ENCODE data around the gene PCNX3.

Gene PCNX3

DNA sequence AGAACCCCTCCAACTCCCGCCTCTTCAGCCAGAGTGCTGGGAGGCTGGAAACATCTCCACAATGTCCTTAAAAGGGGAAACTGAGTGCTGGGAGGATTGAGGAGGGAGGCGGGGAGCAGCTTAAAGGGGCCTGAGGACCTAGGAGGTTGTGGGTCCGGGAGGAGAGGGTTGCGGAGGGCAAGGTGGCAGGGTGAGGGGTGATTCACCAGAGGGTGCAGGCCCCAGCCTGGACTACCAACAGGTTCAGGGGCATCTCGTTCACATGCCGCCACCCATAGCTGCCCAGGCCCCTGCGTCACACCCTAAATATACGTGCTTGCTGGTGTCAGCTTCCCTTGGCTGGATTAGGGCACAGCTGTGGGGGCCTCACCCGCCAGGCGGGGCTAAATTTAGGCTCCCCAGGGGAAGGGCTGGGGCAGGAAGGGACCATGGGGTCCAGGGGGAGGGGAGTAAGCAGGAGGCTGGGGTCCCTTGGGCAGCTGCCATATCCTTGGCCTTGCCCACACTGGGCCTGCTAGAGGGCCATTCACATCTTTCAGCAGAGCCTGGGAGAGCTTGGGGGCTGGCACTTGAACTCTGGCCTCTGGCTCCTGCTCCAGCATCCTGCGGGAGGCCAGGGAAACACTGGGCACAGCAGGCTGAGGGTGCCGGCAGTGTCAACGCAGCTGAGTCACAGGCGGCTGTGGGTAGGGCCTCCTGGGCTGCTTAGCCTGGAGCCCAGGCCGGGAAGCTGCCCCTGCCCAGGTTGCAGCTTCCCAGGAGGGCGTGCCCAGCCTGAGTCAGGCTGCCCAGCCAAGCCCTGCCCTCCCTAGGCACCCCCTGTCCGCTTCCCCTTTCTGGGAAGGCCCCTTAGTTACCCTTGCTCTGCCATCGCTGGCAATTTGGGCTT lies 38.5 kb upstream of the PCNX3 start:
- H3K4me3 ChIP-seq (ENCODE audit: low read depth, low read length) = no peak overlapping the region
- DNase-seq (ENCODE audit: low read depth) = no peak

DNA sequence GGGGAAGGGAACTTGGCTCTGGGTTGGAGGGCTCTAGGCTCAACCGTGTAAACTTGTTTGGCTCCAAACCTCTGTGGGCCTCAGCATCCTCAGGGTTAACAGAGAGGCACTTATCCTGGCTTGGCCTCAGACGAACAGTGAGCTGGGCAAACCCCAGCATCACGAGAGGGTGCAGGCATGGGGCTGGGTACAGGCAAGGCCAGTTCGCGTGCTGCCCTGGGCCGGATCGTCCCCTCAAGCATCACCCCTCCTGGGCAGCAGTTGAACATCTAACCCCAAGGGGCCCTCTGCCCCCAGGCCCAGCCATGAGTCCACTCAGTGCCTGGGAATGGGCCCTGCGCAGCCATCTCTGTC lies 37.8 kb upstream of the PCNX3 start:
- H3K4me3 ChIP-seq (ENCODE audit: low read depth, low read length) = no peak overlapping the region
- DNase-seq (ENCODE audit: low read depth) = no peak
- TF ChIP-seq CTCF (IDR thresholded peaks at IDR 0.05; ENCODE audit: control insufficient read depth, extremely low read depth, insufficient read depth) = no peak

More for the DNA sequence above, 38.5 kb upstream of the PCNX3 start:
- no peak for TF ChIP-seq CTCF (IDR thresholded peaks at IDR 0.05; ENCODE audit: control insufficient read depth, extremely low read depth, insufficient read depth)

- H3K4me3 ChIP-seq (ENCODE audit: low read depth, low read length) = no peak overlapping the region
- DNase-seq (ENCODE audit: low read depth) = no peak
Observed at GRCh38 chr11:65578134-65578533, 37.4 kb upstream of the PCNX3 start.

DNA sequence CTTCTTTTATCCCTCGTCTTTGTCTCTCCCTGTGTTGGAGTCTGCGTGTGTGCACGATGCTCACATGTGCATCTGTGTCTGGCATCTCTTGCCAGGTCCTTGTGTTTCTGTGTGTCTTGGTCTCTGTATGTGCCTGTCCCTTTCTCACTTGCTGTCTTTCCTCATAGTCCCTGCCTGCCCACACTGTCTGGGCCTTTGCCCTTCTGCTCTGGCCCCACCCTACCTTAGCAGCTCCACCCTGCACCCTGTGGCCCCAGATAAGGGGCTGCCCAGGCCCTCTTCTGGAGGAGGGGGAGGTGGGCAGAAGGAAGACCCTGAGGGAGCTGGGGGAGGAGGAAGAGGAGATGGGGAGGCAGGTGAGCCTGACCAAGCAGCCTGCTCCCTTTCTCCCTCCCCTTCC lies 36.9 kb upstream of the PCNX3 start:
- TF ChIP-seq CTCF (IDR thresholded peaks at IDR 0.05; ENCODE audit: control insufficient read depth, extremely low read depth, insufficient read depth) = no peak
- H3K4me3 ChIP-seq (ENCODE audit: low read depth, low read length) = no peak overlapping the region
- no peak for DNase-seq (ENCODE audit: low read depth)

More at GRCh38 chr11:65578134-65578533, 37.4 kb upstream of the PCNX3 start:
- no peak for TF ChIP-seq CTCF (IDR thresholded peaks at IDR 0.05; ENCODE audit: control insufficient read depth, extremely low read depth, insufficient read depth)

- TF ChIP-seq CTCF (IDR thresholded peaks at IDR 0.05; ENCODE audit: control insufficient read depth, extremely low read depth, insufficient read depth) = no peak
- H3K4me3 ChIP-seq (ENCODE audit: low read depth, low read length) = no peak overlapping the region
- DNase-seq (ENCODE audit: low read depth) = no peak
Observed at GRCh38 chr11:65579291-65579690, 36.3 kb upstream of the PCNX3 start.

DNA sequence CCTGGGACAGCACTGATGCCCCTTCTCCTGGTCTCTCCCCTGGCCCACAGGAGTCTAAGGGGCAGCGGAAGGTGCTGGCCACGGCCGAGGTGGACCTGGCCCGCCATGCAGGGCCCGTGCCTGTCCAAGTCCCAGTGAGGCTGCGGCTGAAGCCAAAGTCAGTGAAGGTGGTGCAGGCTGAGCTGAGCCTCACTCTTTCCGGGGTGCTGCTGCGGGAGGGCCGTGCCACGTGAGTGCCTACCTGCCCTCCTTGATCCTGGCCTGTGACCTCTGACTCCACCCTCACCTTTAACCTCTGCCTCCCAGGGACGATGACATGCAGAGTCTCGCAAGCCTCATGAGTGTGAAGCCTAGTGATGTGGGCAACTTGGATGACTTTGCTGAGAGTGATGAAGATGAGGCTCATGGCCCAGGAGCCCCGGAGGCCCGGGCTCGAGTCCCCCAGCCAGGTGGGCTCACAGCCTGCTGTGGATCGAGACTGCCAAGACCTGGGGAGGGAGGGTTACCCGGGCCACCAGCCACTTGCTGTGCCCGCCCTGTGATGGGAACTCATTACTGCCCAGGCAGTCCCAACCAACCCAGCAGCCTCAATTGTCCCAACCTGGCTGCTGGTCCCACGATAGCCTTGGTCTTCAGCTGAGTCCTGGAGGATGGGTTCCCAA lies 35.4 kb upstream of the PCNX3 start:
- no peak overlapping the region for H3K4me3 ChIP-seq (ENCODE audit: low read depth, low read length)
- TF ChIP-seq CTCF (IDR thresholded peaks at IDR 0.05; ENCODE audit: control insufficient read depth, extremely low read depth, insufficient read depth) = no peak
- DNase-seq (ENCODE audit: low read depth) = no peak

Data from LNCaP clone FGC (cell line).